HepG2 (cell line): ENCODE results near the gene PSMA7. TPM values are rescaled to one million over a fixed set of nuclear protein-coding genes. Genes with fewer than 3 reads are reported as not detected.

Source experiments
- ATF5 ChIP-seq: sonication (generic); formaldehyde crosslinking; IDR thresholded peaks from 2 replicates; pipeline ENCODE4 v1.4.0; 2020; ENCODE audit warnings: mild to moderate bottlenecking, low read depth, missing genetic modification reagents
- CEBPG ChIP-seq: IDR thresholded peaks from 2 replicates; pipeline ENCODE4 v1.6.1; 2016
- CHD4 ChIP-seq: fragments of 200-600 bp; sonication (generic); IDR thresholded peaks from 2 replicates; pipeline ENCODE4 v1.7.0; 2017; ENCODE audit warnings: mild to moderate bottlenecking, low read length, borderline replicate concordance
- GTF3A ChIP-seq: sonication (generic); formaldehyde crosslinking; conservative IDR thresholded peaks from 2 replicates; pipeline ENCODE4 v1.4.0; 2020; ENCODE audit warnings: mild to moderate bottlenecking, missing genetic modification reagents
- HMGA1 ChIP-seq: sonication (generic); formaldehyde crosslinking; conservative IDR thresholded peaks from 2 replicates; pipeline ENCODE4 v1.4.0; 2020; ENCODE audit warnings: missing genetic modification reagents
- IRF1 ChIP-seq: sonication (generic); formaldehyde crosslinking; IDR thresholded peaks from 2 replicates; pipeline ENCODE4 v1.4.0; 2020; ENCODE audit warnings: low read depth, mild to moderate bottlenecking, missing genetic modification reagents
- IRF2 ChIP-seq: IDR thresholded peaks from 2 replicates; pipeline ENCODE4 v1.6.1; 2018; ENCODE audit warnings: missing genetic modification reagents, missing compliant biosample characterization
- JUNB ChIP-seq: sonication (generic); formaldehyde crosslinking; IDR thresholded peaks from 2 replicates; pipeline ENCODE4 v1.8.0; 2022; ENCODE audit warnings: missing genetic modification reagents, mild to moderate bottlenecking, borderline replicate concordance
- PCBP1 ChIP-seq: fragments of 200-400 bp; formaldehyde crosslinking; IDR thresholded peaks from 2 replicates; pipeline ENCODE4 v1.6.1; 2017; ENCODE audit warnings: mild to moderate bottlenecking, low read depth, low read length, borderline replicate concordance
- PRPF4 ChIP-seq: fragments of 200-400 bp; formaldehyde crosslinking; IDR thresholded peaks from 2 replicates; pipeline ENCODE4 v1.6.1; 2016; ENCODE audit warnings: low read length, low read depth; ENCODE audit not compliant: poor library complexity, severe bottlenecking
- SP140L ChIP-seq: sonication (generic); formaldehyde crosslinking; IDR thresholded peaks from 2 replicates; pipeline ENCODE4 v1.4.0; 2020; ENCODE audit warnings: missing genetic modification reagents, borderline replicate concordance
- WIZ ChIP-seq: sonication (generic); formaldehyde crosslinking; IDR thresholded peaks from 2 replicates; pipeline ENCODE4 v1.5.1; 2020; ENCODE audit warnings: mild to moderate bottlenecking, missing genetic modification reagents
- ZFP90 ChIP-seq: sonication (generic); formaldehyde crosslinking; IDR thresholded peaks from 2 replicates; pipeline ENCODE4 v1.8.0; 2022; ENCODE audit warnings: missing genetic modification reagents, mild to moderate bottlenecking, inconsistent platforms, borderline replicate concordance
- ZFP91 ChIP-seq: sonication (generic); formaldehyde crosslinking; IDR thresholded peaks from 2 replicates; pipeline ENCODE4 v1.9.0; 2022; ENCODE audit warnings: missing genetic modification reagents, mild to moderate bottlenecking, borderline replicate concordance
- ZMAT5 ChIP-seq: sonication (generic); formaldehyde crosslinking; IDR thresholded peaks from 2 replicates; pipeline ENCODE4 v1.5.0; 2020; ENCODE audit warnings: mild to moderate bottlenecking, low read depth, missing genetic modification reagents, borderline replicate concordance
- ZNF282 ChIP-seq: fragments of 450-650 bp; IDR thresholded peaks from 2 replicates; pipeline ENCODE4 v1.6.1; 2018; ENCODE audit not compliant: partially characterized antibody
- ZNF562 ChIP-seq: sonication (generic); formaldehyde crosslinking; IDR thresholded peaks from 2 replicates; pipeline ENCODE4 v1.8.0; 2022; ENCODE audit warnings: missing genetic modification reagents, borderline replicate concordance
- ZNF607 ChIP-seq: sonication (generic); formaldehyde crosslinking; IDR thresholded peaks from 2 replicates; pipeline ENCODE4 v1.5.1; 2020; ENCODE audit warnings: missing genetic modification reagents, mild to moderate bottlenecking, borderline replicate concordance
- ZNF619 ChIP-seq: sonication (generic); formaldehyde crosslinking; IDR thresholded peaks from 2 replicates; pipeline ENCODE4 v1.4.0; 2020; ENCODE audit warnings: mild to moderate bottlenecking, missing genetic modification reagents
- ZNF710 ChIP-seq: sonication (generic); formaldehyde crosslinking; IDR thresholded peaks from 2 replicates; pipeline ENCODE4 v1.5.0; 2020; ENCODE audit warnings: mild to moderate bottlenecking, missing genetic modification reagents, borderline replicate concordance
- ZNF713 ChIP-seq: sonication (generic); formaldehyde crosslinking; IDR thresholded peaks from 2 replicates; pipeline ENCODE4 v1.4.0; 2020; ENCODE audit warnings: mild to moderate bottlenecking, missing genetic modification reagents
- ZNF781 ChIP-seq: sonication (generic); formaldehyde crosslinking; IDR thresholded peaks from 2 replicates; pipeline ENCODE4 v1.5.1; 2020; ENCODE audit warnings: borderline replicate concordance, mild to moderate bottlenecking, missing genetic modification reagents; ENCODE audit errors: not compliant biosample characterization
- ZNF883 ChIP-seq: sonication (generic); formaldehyde crosslinking; IDR thresholded peaks from 2 replicates; pipeline ENCODE4 v1.5.1; 2020; ENCODE audit warnings: mild to moderate bottlenecking, missing genetic modification reagents; ENCODE audit errors: not compliant biosample characterization
- polyA plus RNA-seq, 8 experiments: library from polyadenylated mRNA; depleted of rRNA in 3 of 8; stranded (reverse) in 7 of 8; unstranded in 1 of 8; fragments of >200 nt; fragmentation: Illumina TruSeq in 4 of 8; extraction: Trizol in 4 of 8; gene quantifications; 2 replicates each; pipeline versions ENCODE4 v1.2.1 to v1.2.3, GENCODE V29; 2011 to 2016; ENCODE audit warnings: low read depth in 4 of 8, missing spikeins in 1 of 8, mixed read lengths in 1 of 8; ENCODE audit not compliant: insufficient read depth in 1 of 8
- total RNA-seq, 5 experiments: library from RNA; depleted of rRNA; stranded (reverse); fragments of >200 nt; fragmentation: Illumina TruSeq; extraction: Trizol; gene quantifications; 2 replicates each; pipeline ENCODE4 v1.2.3, GENCODE V29; 2016; ENCODE audit warnings: low read depth in 1 of 5

The PSMA7 gene
- total and polyA plus RNA-seq, 2 of the 13 experiments (the other 11 are each of a cell fraction or from before 2014, with no cell fraction given), result 531 to 631 TPM

GRCh38 chr20:62143957-62144825 is 997 bp upstream of the PSMA7 start (continued):
- no peak; the same call in 1 of the 2 replicates for TF ChIP-seq ZNF607 (CRISPR knock-in tag)
- TF ChIP-seq ZNF781 (CRISPR knock-in tag), result no peak
- TF ChIP-seq PCBP1, result no peak
- no peak for TF ChIP-seq HMGA1 (CRISPR knock-in tag)
- TF ChIP-seq IRF1, result no peak
- TF ChIP-seq ZNF713, result 0 out of 2 replicates have a peak, but pooled peaks have one; percentile 25
- TF ChIP-seq ZFP91, result 0 out of 2 replicates have a peak, but pooled peaks have one; percentile 30
- TF ChIP-seq CHD4, result no peak
- no peak for TF ChIP-seq ZNF562 (CRISPR knock-in tag)
- TF ChIP-seq CEBPG (CRISPR knock-in tag), result no peak
- TF ChIP-seq PRPF4, result no peak
- no peak for TF ChIP-seq ZNF710 (CRISPR knock-in tag)
- TF ChIP-seq ZFP90 (CRISPR knock-in tag), result 0 out of 2 replicates have a peak, but pooled peaks have one; percentile 6
- TF ChIP-seq SP140L (CRISPR knock-in tag), result no peak
- 0 out of 2 replicates have a peak, but pooled peaks have one; percentile 26 for TF ChIP-seq GTF3A (CRISPR knock-in tag)
- no peak; the same call in 1 of the 2 replicates for TF ChIP-seq IRF2 (CRISPR knock-in tag)
- 0 out of 2 replicates have a peak, but pooled peaks have one; percentile 62 for TF ChIP-seq ATF5
- TF ChIP-seq ZNF619 (CRISPR knock-in tag), result no peak; the same call in 1 of the 2 replicates
- no peak for TF ChIP-seq ZNF282
- TF ChIP-seq WIZ (CRISPR knock-in tag), result no peak
- TF ChIP-seq ZNF883 (CRISPR knock-in tag), result peak; percentile 13
- no peak for TF ChIP-seq ZMAT5 (CRISPR knock-in tag)
- TF ChIP-seq JUNB, result no peak
